ENCODE measurements around the gene ITGAX. TPM values are rescaled to one million over a fixed set of nuclear protein-coding genes. Genes with fewer than 3 reads are reported as not detected.

Gene ITGAX
- total and polyA plus RNA-seq, 2 experiments from 2014 or later = not detected

Other genes starting within 250 kb of the ITGAX start
- 58.9 and 71.2 TPM in 2 replicates for gene BCKDK, start 246.8 kb upstream of the ITGAX start, total RNA-seq (2014; rRNA removed; shearing (Covaris generic))
- 35.9 and 36.1 TPM in 2 replicates for gene BCKDK, start 246.8 kb upstream of the ITGAX start, polyA plus RNA-seq (2016; fragmentation: Nextera tagmentation; extraction: Ambion mirVana)
- gene KAT8, start 237.5 kb upstream of the ITGAX start, total RNA-seq (2014; rRNA removed; shearing (Covaris generic)) = 84.8 and 85.4 TPM in 2 replicates
- 47.6 and 50.9 TPM in 2 replicates for gene KAT8, start 237.5 kb upstream of the ITGAX start, polyA plus RNA-seq (2016; fragmentation: Nextera tagmentation; extraction: Ambion mirVana)
- gene PRSS8, start 219.4 kb upstream of the ITGAX start, total RNA-seq (2014; rRNA removed; shearing (Covaris generic)) = 75.9 and 77.0 TPM in 2 replicates
- gene PRSS8, start 219.4 kb upstream of the ITGAX start, polyA plus RNA-seq (2016; fragmentation: Nextera tagmentation; extraction: Ambion mirVana) = 59.2 and 65.3 TPM in 2 replicates
- 1.3 and 1.4 TPM in 2 replicates for gene PRSS36, start 205.1 kb upstream of the ITGAX start, total RNA-seq (2014; rRNA removed; shearing (Covaris generic))
- gene PRSS36, start 205.1 kb upstream of the ITGAX start, polyA plus RNA-seq (2016; fragmentation: Nextera tagmentation; extraction: Ambion mirVana) = 0.91 and 1.4 TPM in 2 replicates
- 213 and 247 TPM in 2 replicates for gene FUS, start 175.0 kb upstream of the ITGAX start, total RNA-seq (2014; rRNA removed; shearing (Covaris generic))
- 528 and 553 TPM in 2 replicates for gene FUS, start 175.0 kb upstream of the ITGAX start, polyA plus RNA-seq (2016; fragmentation: Nextera tagmentation; extraction: Ambion mirVana)
- 25.7 and 54.0 TPM in 2 replicates for gene PYCARD, start 152.4 kb upstream of the ITGAX start, total RNA-seq (2014; rRNA removed; shearing (Covaris generic))
- 53.1 and 56.7 TPM in 2 replicates for gene PYCARD, start 152.4 kb upstream of the ITGAX start, polyA plus RNA-seq (2016; fragmentation: Nextera tagmentation; extraction: Ambion mirVana)
- gene TRIM72, start 141.1 kb upstream of the ITGAX start, total RNA-seq (2014; rRNA removed; shearing (Covaris generic)) = 1.1 and 1.3 TPM in 2 replicates
- 0.54 and 0.81 TPM in 2 replicates for gene TRIM72, start 141.1 kb upstream of the ITGAX start, polyA plus RNA-seq (2016; fragmentation: Nextera tagmentation; extraction: Ambion mirVana)
- not detected in 2 replicates for gene PYDC1, start 138.0 kb upstream of the ITGAX start, total RNA-seq (2014; rRNA removed; shearing (Covaris generic))
- 1.8 and 3.0 TPM in 2 replicates for gene PYDC1, start 138.0 kb upstream of the ITGAX start, polyA plus RNA-seq (2016; fragmentation: Nextera tagmentation; extraction: Ambion mirVana)
- 0.14 TPM in 1 of 2 replicates, not detected in the other for gene ITGAM, start 95.2 kb upstream of the ITGAX start, total RNA-seq (2014; rRNA removed; shearing (Covaris generic))
- 0.03 and 0.52 TPM in 2 replicates for gene ITGAM, start 95.2 kb upstream of the ITGAX start, polyA plus RNA-seq (2016; fragmentation: Nextera tagmentation; extraction: Ambion mirVana)
- gene ITGAD, start 38.2 kb downstream of the ITGAX start, total RNA-seq (2014; rRNA removed; shearing (Covaris generic)) = not detected in 2 replicates
- gene ITGAD, start 38.2 kb downstream of the ITGAX start, polyA plus RNA-seq (2016; fragmentation: Nextera tagmentation; extraction: Ambion mirVana) = not detected in 2 replicates
- not detected in 2 replicates for gene COX6A2, start 73.2 kb downstream of the ITGAX start, total RNA-seq (2014; rRNA removed; shearing (Covaris generic))
- 4.7 and 6.0 TPM in 2 replicates for gene COX6A2, start 73.2 kb downstream of the ITGAX start, polyA plus RNA-seq (2016; fragmentation: Nextera tagmentation; extraction: Ambion mirVana)
- gene ZNF843, start 87.6 kb downstream of the ITGAX start, total RNA-seq (2014; rRNA removed; shearing (Covaris generic)) = 0.35 TPM in 1 of 2 replicates, not detected in the other
- gene ZNF843, start 87.6 kb downstream of the ITGAX start, polyA plus RNA-seq (2016; fragmentation: Nextera tagmentation; extraction: Ambion mirVana) = not detected in 2 replicates
- gene ARMC5, start 104.3 kb downstream of the ITGAX start, total RNA-seq (2014; rRNA removed; shearing (Covaris generic)) = 10.2 and 11.3 TPM in 2 replicates
- 5.9 and 7.5 TPM in 2 replicates for gene ARMC5, start 104.3 kb downstream of the ITGAX start, polyA plus RNA-seq (2016; fragmentation: Nextera tagmentation; extraction: Ambion mirVana)
- 4.1 and 4.2 TPM in 2 replicates for gene TGFB1I1, start 117.0 kb downstream of the ITGAX start, total RNA-seq (2014; rRNA removed; shearing (Covaris generic))
- gene TGFB1I1, start 117.0 kb downstream of the ITGAX start, polyA plus RNA-seq (2016; fragmentation: Nextera tagmentation; extraction: Ambion mirVana) = 3.7 and 4.2 TPM in 2 replicates
- 0.66 and 0.76 TPM in 2 replicates for gene SLC5A2, start 127.9 kb downstream of the ITGAX start, total RNA-seq (2014; rRNA removed; shearing (Covaris generic))
- gene SLC5A2, start 127.9 kb downstream of the ITGAX start, polyA plus RNA-seq (2016; fragmentation: Nextera tagmentation; extraction: Ambion mirVana) = 3.6 and 7.3 TPM in 2 replicates
- gene RUSF1, start 153.2 kb downstream of the ITGAX start, total RNA-seq (2014; rRNA removed; shearing (Covaris generic)) = 26.5 and 36.1 TPM in 2 replicates
- gene RUSF1, start 153.2 kb downstream of the ITGAX start, polyA plus RNA-seq (2016; fragmentation: Nextera tagmentation; extraction: Ambion mirVana) = 8.4 and 8.9 TPM in 2 replicates
- not detected in 2 replicates for gene AHSP, start 172.7 kb downstream of the ITGAX start, total RNA-seq (2014; rRNA removed; shearing (Covaris generic))
- 2.0 and 2.1 TPM in 2 replicates for gene AHSP, start 172.7 kb downstream of the ITGAX start, polyA plus RNA-seq (2016; fragmentation: Nextera tagmentation; extraction: Ambion mirVana)

All from GM23338 (cell line).